ENCODE data around the gene LEF1. TPM values are rescaled to one million over a fixed set of nuclear protein-coding genes. Genes with fewer than 3 reads are reported as not detected.

Gene LEF1
- total RNA-seq, 1 donor from 2014 or later = 12.5 TPM

GRCh38 chr4:108087293-108087967, 81.3 kb downstream of the LEF1 start:
- no peaks in the 10 kb centered on the region for H3K4me1 ChIP-seq
- no peaks in the 10 kb centered on the region for H3K9me3 ChIP-seq
- intact Hi-C loops (cut with DNase I) = no loop called here
- no peak overlapping the region for H3K27ac ChIP-seq
- H3K27me3 ChIP-seq = no peaks in the 10 kb centered on the region
- no peaks in the 10 kb centered on the region for H3K36me3 ChIP-seq
- DNase-seq (ENCODE audit: extremely low spot score in 2 of 2) = no peak
- H3K4me3 ChIP-seq = no peak overlapping the region
- TF ChIP-seq POLR2AphosphoS5 (IDR thresholded peaks at IDR 0.05; ENCODE audit: insufficient read depth in 1 of 2, low read depth in 1 of 2) (no peak), POLR2A (IDR thresholded peaks at IDR 0.05) (no peak)
- TF ChIP-seq, protein P1, sequence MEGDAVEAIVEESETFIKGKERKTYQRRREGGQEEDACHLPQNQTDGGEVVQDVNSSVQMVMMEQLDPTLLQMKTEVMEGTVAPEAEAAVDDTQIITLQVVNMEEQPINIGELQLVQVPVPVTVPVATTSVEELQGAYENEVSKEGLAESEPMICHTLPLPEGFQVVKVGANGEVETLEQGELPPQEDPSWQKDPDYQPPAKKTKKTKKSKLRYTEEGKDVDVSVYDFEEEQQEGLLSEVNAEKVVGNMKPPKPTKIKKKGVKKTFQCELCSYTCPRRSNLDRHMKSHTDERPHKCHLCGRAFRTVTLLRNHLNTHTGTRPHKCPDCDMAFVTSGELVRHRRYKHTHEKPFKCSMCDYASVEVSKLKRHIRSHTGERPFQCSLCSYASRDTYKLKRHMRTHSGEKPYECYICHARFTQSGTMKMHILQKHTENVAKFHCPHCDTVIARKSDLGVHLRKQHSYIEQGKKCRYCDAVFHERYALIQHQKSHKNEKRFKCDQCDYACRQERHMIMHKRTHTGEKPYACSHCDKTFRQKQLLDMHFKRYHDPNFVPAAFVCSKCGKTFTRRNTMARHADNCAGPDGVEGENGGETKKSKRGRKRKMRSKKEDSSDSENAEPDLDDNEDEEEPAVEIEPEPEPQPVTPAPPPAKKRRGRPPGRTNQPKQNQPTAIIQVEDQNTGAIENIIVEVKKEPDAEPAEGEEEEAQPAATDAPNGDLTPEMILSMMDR (IDR thresholded peaks at IDR 0.05) = no peak

DNA sequence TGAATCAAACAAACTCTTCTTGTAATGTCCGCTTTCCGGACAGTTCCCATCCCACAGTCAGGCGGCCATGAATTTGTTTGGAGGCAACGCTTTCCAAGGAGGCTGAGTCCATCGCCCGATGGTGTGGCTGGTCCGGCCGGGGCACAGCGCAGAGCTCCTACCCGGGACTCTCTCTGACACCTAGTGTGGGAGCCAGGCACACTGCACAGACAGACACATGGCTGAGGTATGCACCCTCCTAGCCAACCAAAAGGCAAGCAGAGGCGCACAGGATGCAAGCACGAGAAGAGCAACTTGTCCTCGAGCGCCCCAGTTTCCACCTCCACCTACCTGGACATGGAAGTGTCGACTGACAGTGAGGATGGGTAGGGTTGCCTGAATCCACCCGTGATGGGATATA, 87.5 kb downstream of the LEF1 start:
- Histone ChIP-seq H3K4me3 (no peak overlapping the region), H3K36me3 (no peaks in the 10 kb centered on the region), H3K4me1 (no peaks in the 10 kb centered on the region), H3K27me3 (no peaks in the 10 kb centered on the region), H3K27ac (no peak overlapping the region), H3K9me3 (no peaks in the 10 kb centered on the region)
- intact Hi-C loops (cut with DNase I) = no loop called here
- TF ChIP-seq POLR2A (IDR thresholded peaks at IDR 0.05) (no peak), POLR2AphosphoS5 (IDR thresholded peaks at IDR 0.05; ENCODE audit: insufficient read depth in 1 of 2, low read depth in 1 of 2) (no peak)
- TF ChIP-seq, protein P1 (IDR thresholded peaks at IDR 0.05) = no peak
- no peak for DNase-seq (ENCODE audit: extremely low spot score in 2 of 2)

DNA sequence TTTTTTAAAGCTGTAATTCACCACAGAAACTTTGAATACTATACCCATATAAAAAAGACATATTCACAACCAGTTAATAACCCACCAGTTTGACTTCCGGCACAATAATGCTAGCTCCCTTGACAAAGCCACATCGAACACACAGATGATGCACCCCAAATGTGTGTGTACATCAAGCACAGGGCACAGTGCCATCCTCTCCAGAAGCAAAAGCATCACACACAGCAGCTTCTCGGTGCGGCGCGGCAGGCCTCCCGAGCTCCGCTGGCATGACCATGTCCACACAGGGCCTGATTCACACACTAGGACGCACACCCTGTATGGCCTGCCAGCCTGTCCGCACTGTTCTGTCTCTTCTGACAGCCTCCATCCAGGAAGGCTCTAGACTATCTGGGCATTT, 88.0 kb downstream of the LEF1 start:
- DNase-seq (ENCODE audit: extremely low spot score in 2 of 2) = no peak
- Histone ChIP-seq H3K4me3 (no peak overlapping the region), H3K27ac (no peak overlapping the region), H3K9me3 (no peaks in the 10 kb centered on the region), H3K27me3 (no peaks in the 10 kb centered on the region), H3K4me1 (no peaks in the 10 kb centered on the region), H3K36me3 (no peaks in the 10 kb centered on the region)
- intact Hi-C loops (cut with DNase I) = no loop called here
- TF ChIP-seq, protein P1 (IDR thresholded peaks at IDR 0.05) = no peak
- TF ChIP-seq POLR2A (IDR thresholded peaks at IDR 0.05) = no peak
- TF ChIP-seq POLR2AphosphoS5 (IDR thresholded peaks at IDR 0.05; ENCODE audit: insufficient read depth in 1 of 2, low read depth in 1 of 2) = no peak

DNA sequence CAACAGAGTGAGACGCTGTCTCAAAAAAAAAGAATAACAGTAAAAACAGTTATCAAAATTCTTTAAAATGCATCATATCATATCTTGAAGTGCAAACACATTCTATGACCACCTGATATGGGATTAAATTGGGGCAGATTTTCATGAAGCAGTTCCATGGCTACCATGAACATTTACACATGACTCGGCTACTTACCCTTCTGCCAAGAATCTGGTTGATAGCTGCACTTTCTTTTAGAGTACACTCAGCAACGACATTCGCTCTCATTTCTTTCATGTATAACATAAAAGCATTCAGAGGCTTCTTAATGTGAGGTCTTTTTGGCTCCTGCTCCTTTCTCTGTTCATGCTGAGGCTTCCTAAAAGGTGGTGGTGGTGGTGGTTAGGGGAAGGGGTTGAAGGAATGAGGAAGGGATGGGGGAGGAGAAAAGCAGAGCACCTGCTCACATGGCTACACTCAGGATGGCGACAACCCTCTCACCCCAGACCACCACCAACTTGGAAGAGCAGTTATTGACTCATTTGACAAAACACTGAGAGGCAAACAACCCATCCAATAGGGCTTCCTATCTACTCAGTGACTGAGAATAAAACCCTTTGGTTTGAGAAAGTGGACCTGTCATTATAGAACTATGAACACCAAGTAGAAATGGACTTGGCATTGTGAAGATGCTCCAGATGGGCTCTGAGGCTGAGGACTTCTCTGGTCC, 90.6 kb downstream of the LEF1 start:
- intact Hi-C loops (cut with DNase I) = no loop called here

More for the DNA sequence above, 90.6 kb downstream of the LEF1 start:
- TF ChIP-seq POLR2A (IDR thresholded peaks at IDR 0.05) (no peak), POLR2AphosphoS5 (IDR thresholded peaks at IDR 0.05; ENCODE audit: insufficient read depth in 1 of 2, low read depth in 1 of 2) (no peak)
- TF ChIP-seq, protein P1 (IDR thresholded peaks at IDR 0.05) = no peak
- no peaks in the 10 kb centered on the region for H3K9me3 ChIP-seq
- DNase-seq (ENCODE audit: extremely low spot score in 2 of 2) = no peak
- H3K4me3 ChIP-seq = no peak overlapping the region
- no peaks in the 10 kb centered on the region for H3K4me1 ChIP-seq
- H3K36me3 ChIP-seq = no peaks in the 10 kb centered on the region
- H3K27me3 ChIP-seq = no peaks in the 10 kb centered on the region
- H3K27ac ChIP-seq = no peak overlapping the region
